ENCODE results near the gene DGKD. TPM values are rescaled to one million over a fixed set of nuclear protein-coding genes. Genes with fewer than 3 reads are reported as not detected.

Gene DGKD
- total RNA-seq, 1 donor from 2014 or later = 49.5 TPM

DNA sequence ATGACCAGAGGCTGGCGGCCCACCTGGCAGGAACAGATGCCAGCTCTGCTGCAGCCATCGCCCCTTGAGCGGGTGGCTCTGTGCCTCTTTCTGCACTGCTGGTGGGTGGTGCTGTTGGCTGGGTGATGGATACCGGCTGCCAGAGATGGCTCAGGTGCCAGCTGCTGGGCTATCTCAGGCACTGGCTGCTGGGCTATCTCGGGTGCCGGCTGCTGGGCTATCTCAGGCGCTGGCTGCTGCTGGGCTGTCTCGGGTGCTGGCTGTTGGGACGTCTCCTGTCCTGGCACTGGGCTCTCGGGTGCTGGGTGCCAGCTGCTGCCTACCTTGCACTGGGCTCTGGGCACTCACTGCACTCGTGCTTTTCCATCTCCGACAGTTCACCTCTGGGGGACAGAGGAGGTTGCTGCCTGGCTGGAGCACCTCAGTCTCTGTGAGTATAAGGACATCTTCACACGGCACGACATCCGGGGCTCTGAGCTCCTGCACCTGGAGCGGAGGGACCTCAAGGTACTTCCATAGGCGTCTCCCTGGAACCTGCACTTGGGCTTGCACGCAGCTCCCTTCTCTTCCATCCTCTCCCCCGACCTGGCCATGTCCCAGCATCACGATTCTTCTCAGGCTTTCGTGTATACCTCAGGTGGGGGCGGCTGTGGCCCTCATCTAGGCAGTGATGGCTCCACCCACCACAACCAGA lies 113.9 kb downstream of the DGKD start:
- no peak for DNase-seq (ENCODE audit: low spot score, unreplicated experiment)
- H3K9me3 Mint-ChIP-seq (ENCODE audit: low read depth) = no peaks in the 10 kb centered on the region
- H3K27ac Mint-ChIP-seq = no peak overlapping the region
- H3K27me3 Mint-ChIP-seq = no peaks in the 10 kb centered on the region
- TF ChIP-seq, protein P1, sequence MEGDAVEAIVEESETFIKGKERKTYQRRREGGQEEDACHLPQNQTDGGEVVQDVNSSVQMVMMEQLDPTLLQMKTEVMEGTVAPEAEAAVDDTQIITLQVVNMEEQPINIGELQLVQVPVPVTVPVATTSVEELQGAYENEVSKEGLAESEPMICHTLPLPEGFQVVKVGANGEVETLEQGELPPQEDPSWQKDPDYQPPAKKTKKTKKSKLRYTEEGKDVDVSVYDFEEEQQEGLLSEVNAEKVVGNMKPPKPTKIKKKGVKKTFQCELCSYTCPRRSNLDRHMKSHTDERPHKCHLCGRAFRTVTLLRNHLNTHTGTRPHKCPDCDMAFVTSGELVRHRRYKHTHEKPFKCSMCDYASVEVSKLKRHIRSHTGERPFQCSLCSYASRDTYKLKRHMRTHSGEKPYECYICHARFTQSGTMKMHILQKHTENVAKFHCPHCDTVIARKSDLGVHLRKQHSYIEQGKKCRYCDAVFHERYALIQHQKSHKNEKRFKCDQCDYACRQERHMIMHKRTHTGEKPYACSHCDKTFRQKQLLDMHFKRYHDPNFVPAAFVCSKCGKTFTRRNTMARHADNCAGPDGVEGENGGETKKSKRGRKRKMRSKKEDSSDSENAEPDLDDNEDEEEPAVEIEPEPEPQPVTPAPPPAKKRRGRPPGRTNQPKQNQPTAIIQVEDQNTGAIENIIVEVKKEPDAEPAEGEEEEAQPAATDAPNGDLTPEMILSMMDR (IDR thresholded peaks at IDR 0.05; ENCODE audit: unreplicated experiment) = no peak
- H3K4me1 Mint-ChIP-seq (ENCODE audit: low read depth) = no peaks in the 10 kb centered on the region
- H3K36me3 Mint-ChIP-seq (ENCODE audit: insufficient read depth) = peaks cover 19% of the 10 kb centered on the region
- H3K4me3 Mint-ChIP-seq (ENCODE audit: low read depth) = no peak overlapping the region

- Mint-ChIP-seq H3K4me3 (ENCODE audit: low read depth) (no peak overlapping the region), H3K4me1 (ENCODE audit: low read depth) (no peaks in the 10 kb centered on the region), H3K9me3 (ENCODE audit: low read depth) (no peaks in the 10 kb centered on the region), H3K27ac (no peak overlapping the region), H3K27me3 (no peaks in the 10 kb centered on the region), H3K36me3 (ENCODE audit: insufficient read depth) (peaks cover 16% of the 10 kb centered on the region)
- TF ChIP-seq, protein P1 (IDR thresholded peaks at IDR 0.05; ENCODE audit: unreplicated experiment) = no peak
- no peak for DNase-seq (ENCODE audit: low spot score, unreplicated experiment)
Observed at GRCh38 chr2:233468741-233469110, 114.4 kb downstream of the DGKD start.

DNA sequence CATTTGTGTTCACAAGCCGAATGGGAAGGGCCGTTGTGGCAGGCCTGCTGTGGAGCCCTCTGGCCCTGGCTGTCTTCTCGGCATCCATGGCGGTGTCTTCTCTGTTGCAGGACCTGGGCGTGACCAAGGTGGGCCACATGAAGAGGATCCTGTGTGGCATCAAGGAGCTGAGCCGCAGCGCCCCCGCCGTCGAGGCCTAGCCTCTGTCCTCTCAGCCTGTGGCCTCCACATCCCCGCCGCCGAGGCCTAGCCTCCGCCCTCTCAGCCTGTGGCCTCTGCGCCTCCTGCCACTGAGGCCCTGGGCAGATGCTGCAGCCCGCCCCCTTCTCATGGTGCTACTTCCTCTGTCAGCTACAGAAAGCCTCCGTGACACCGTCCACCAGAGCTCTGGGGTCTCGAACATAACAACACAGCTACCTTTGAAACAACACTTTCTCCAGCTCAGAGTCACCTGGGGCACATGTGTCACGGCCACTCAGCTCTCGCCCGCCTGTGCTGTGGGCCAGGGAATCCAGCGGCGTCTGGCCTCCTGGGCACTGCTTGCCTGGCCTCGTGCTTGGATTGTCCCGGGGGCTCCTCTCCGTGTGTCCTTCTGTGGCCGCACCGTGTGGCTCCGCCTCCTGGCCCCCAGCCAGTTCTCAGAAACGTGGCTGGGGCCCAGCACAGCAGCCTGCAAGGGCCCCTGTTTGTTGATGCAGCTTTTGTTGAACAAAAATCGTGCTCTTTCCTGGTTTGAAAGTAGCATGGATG lies 115.1 kb downstream of the DGKD start:
- no peak for DNase-seq (ENCODE audit: low spot score, unreplicated experiment)
- no peaks in the 10 kb centered on the region for H3K27me3 Mint-ChIP-seq
- no peak overlapping the region for H3K27ac Mint-ChIP-seq
- peaks cover 16% of the 10 kb centered on the region for H3K36me3 Mint-ChIP-seq (ENCODE audit: insufficient read depth)
- TF ChIP-seq, protein P1 (IDR thresholded peaks at IDR 0.05; ENCODE audit: unreplicated experiment) = no peak
- no peaks in the 10 kb centered on the region for H3K4me1 Mint-ChIP-seq (ENCODE audit: low read depth)
- no peaks in the 10 kb centered on the region for H3K9me3 Mint-ChIP-seq (ENCODE audit: low read depth)
- no peak overlapping the region for H3K4me3 Mint-ChIP-seq (ENCODE audit: low read depth)

- Mint-ChIP-seq H3K4me3 (ENCODE audit: low read depth) (no peak overlapping the region), H3K9me3 (ENCODE audit: low read depth) (no peaks in the 10 kb centered on the region), H3K27me3 (no peaks in the 10 kb centered on the region), H3K4me1 (ENCODE audit: low read depth) (no peaks in the 10 kb centered on the region), H3K36me3 (ENCODE audit: insufficient read depth) (peaks cover 16% of the 10 kb centered on the region), H3K27ac (no peak overlapping the region)
- TF ChIP-seq, protein P1 (IDR thresholded peaks at IDR 0.05; ENCODE audit: unreplicated experiment) = no peak
- no peak for DNase-seq (ENCODE audit: low spot score, unreplicated experiment)
Observed at GRCh38 chr2:233470011-233470687, 115.9 kb downstream of the DGKD start.

GRCh38 chr2:233470839-233471238 lies 116.5 kb downstream of the DGKD start:
- DNase-seq (ENCODE audit: low spot score, unreplicated experiment) = no peak
- no peaks in the 10 kb centered on the region for H3K27me3 Mint-ChIP-seq
- H3K36me3 Mint-ChIP-seq (ENCODE audit: insufficient read depth) = peaks cover 19% of the 10 kb centered on the region

More at GRCh38 chr2:233470839-233471238, 116.5 kb downstream of the DGKD start:
- Mint-ChIP-seq H3K9me3 (ENCODE audit: low read depth) (no peaks in the 10 kb centered on the region), H3K4me3 (ENCODE audit: low read depth) (no peak overlapping the region), H3K4me1 (ENCODE audit: low read depth) (no peaks in the 10 kb centered on the region), H3K27ac (no peak overlapping the region)
- TF ChIP-seq, protein P1 (IDR thresholded peaks at IDR 0.05; ENCODE audit: unreplicated experiment) = no peak

Measured in progenitor cell of endocrine pancreas (in vitro differentiated cells).